Ovary (tissue), 9 donors: ENCODE measurements around the gene FEM1B. TPM values are rescaled to one million over a fixed set of nuclear protein-coding genes. Genes with fewer than 3 reads are reported as not detected.

ENCODE experiments used
- DNase-seq, 5 donors: peaks; one replicate each; pipeline ENCODE4 v3.0.0-alpha.2; 2019 to 2020
- H3K27ac ChIP-seq, 2 donors: fragments of 200-600 bp; one replicate each; pipeline versions ENCODE4 v1.5.1 to v1.8.0; 2019 to 2022
- H3K27me3 ChIP-seq: fragments of 200-600 bp; one replicate; pipeline ENCODE4 v1.8.0; 2022
- H3K36me3 ChIP-seq: fragments of 200-600 bp; sonication (generic); one replicate; pipeline ENCODE4 v1.5.1; 2019
- H3K4me1 ChIP-seq: one replicate; pipeline ENCODE4 v1.8.1; 2013; ENCODE audit warnings: mild to moderate bottlenecking, moderate library complexity; ENCODE audit not compliant: insufficient read depth
- H3K4me3 ChIP-seq: fragments of 200-600 bp; sonication (generic); one replicate; pipeline ENCODE4 v1.5.1; 2017
- H3K9me3 ChIP-seq, 2 donors: fragments of 200-600 bp in 1 of 2; sonication (generic) in 1 of 2; one replicate each; pipeline versions ENCODE4 v1.5.1 to v1.8.1; 2013 to 2019; ENCODE audit warnings: mild to moderate bottlenecking in 1 of 2, moderate library complexity in 1 of 2
- EP300 ChIP-seq: sonication (generic); formaldehyde crosslinking; IDR thresholded peaks from one replicate; pipeline ENCODE4 v1.6.1; 2017; ENCODE audit warnings: antibody characterized with exemption
- POLR2A ChIP-seq: fragments of 450-650 bp; IDR thresholded peaks from one replicate; pipeline ENCODE4 v1.6.1; 2017; ENCODE audit warnings: antibody characterized with exemption, mild to moderate bottlenecking, moderate library complexity
- WGBS, 3 donors: extraction: QIAGEN DNeasy Blood & Tissue Kit in 1 of 3; methylation state at CpG; one replicate each; pipeline versions ENCODE4 v1.1.5 to v1.1.7; 2013 to 2017; 5-methylcytosine and 5-hydroxymethylcytosine counted together
- intact Hi-C, 4 donors: fragments of 100-400 bp; cut with DNase I; formaldehyde crosslinking; loops; one replicate each; pipeline versions ENCODE4 v1.11.0 to v1.15.1; 2022 to 2023
- polyA plus RNA-seq, 2 donors: library from polyadenylated mRNA; stranded (reverse); fragments of 200-250 nt in 1 of 2; fragments of 350-450 nt in 1 of 2; fragmentation: Illumina TruSeq in 1 of 2; extraction: RNeasy Lipid Tissue Mini Kit (QIAGEN cat#74804) in 1 of 2; gene quantifications; one replicate each; pipeline ENCODE4 v1.2.3, GENCODE V29; 2013 to 2014
- total RNA-seq, 7 donors: library from RNA; depleted of rRNA in 2 of 7; stranded (reverse); fragments of >200 nt in 2 of 7; fragmentation: NEBNext Ultra II Directional in 3 of 7; extraction: Animal tissue kit (Norgen Biotek cat#: 25700) in 3 of 7; gene quantifications; one replicate each; pipeline versions ENCODE4 v1.1.0 to v1.2.4, GENCODE V29; 2016 to 2023
- TF ChIP-seq, protein P1 (sequence below), 3 donors: fragments of 450-650 bp in 2 of 3; fragments of 200-600 bp in 1 of 3; IDR thresholded peaks; one replicate each; pipeline versions ENCODE4 v1.5.1 to v1.8.0; 2016 to 2022; ENCODE audit warnings: antibody characterized with exemption in 3 of 3, mild to moderate bottlenecking in 1 of 3
- donor health status: DM: no; HTN: no; CAD: no; lungs with moderate emphysema.
- donor health status: DM: no; HTN: no; CAD: no.
- donor health status: Bipolar disorder and iron deficiency.
- donor health status: DM: yes; HTN: yes; CAD: no.
- donor health status: DM: no; HTN: no; CAD: no.
- donor health status: DM: yes; HTN: yes; CAD: no.

Gene FEM1B
- total and polyA plus RNA-seq, 9 donors, result 15.8 to 83.2 (median 54.8) TPM

DNA sequence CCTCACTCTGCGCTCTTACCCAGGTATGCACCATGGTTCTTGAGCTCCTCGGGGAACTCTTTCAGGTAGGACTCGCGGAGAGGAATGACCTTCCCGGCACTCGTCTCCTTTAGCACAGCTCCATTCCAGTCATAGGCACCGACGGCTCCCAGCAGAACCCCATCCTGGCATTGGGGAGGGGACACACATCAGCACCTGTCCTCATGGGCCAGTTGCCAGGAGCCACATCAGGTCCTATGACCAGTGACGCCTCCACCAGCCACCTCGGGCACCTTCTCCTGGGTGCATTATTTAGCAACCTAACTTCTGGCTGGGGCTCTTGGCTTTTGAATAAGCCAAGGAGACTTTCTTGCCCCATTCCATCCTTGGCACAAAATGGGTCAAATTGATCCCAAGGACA lies 61.9 kb downstream of the FEM1B start:
- Histone ChIP-seq H3K36me3 (no peaks in the 10 kb centered on the region), H3K4me3 (no peak overlapping the region), H3K4me1 (peaks cover 6% of the 10 kb centered on the region), H3K9me3 (no peaks in the 10 kb centered on the region), H3K27me3 (no peaks in the 10 kb centered on the region), H3K27ac (no peak overlapping the region)
- no peak for DNase-seq
- WGBS, 3 donors, result 94 to 99% (median 95%) methylated on average over 10 of the region's 10 CpGs
- intact Hi-C loops, result no loop called here
- TF ChIP-seq EP300, result no peak
- TF ChIP-seq POLR2A, result no peak

DNA sequence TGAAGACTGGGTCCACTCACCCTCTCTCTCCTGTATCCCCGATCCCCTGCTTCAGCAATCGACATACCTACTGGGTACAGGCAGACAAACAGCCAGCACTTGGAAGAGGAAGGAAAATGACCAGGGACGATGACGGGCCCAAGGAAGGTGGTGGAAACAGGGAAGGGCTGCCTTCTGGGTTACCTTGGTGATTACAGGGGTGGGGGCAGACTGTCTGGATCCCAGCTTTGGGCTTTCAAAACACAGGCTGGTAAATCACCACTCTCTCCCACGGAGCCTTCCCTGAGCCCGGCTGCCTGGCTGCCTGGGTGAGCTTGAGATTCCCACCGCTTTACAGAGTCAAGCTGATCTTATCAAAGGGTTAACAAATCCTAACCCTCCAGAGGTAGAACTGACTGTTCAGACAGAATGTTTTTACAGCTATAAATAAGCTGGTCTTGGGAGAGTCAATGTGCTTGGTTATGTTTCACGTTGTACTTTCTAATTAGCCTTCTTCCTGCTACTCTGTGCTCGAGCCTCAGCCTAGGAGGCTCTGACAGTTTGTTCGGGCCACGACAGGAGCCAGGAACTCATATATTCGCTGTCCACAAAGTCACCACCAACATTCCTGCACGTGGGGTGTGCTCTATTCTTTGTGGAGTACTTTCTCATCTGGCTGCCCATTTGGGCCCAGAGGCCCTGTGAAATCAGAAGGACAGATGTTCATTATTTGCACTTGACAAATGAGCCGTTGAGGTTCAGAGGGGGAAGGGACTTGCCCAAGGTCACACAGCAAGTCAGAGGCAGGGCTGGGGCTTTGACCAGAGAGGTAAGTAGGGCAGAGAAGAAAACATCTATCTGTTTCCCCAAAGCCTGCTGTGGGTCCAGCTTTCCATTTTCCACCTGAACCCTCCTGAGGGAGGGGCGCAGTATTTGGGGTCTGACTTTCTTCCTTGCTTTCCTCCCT lies 63.5 kb downstream of the FEM1B start:
- no peak for TF ChIP-seq POLR2A
- no peak for TF ChIP-seq EP300
- no peak for DNase-seq
- Histone ChIP-seq H3K27me3 (no peaks in the 10 kb centered on the region), H3K4me3 (no peak overlapping the region), H3K9me3 (no peaks in the 10 kb centered on the region), H3K36me3 (no peaks in the 10 kb centered on the region), H3K27ac (peak overlapping the region in 1 of 2 donors; percentile 45), H3K4me1 (peaks cover 6% of the 10 kb centered on the region)
- 32 to 45% (median 41%) methylated on average over 15 of the region's 15 CpGs for WGBS, 3 donors
- intact Hi-C loops, result no loop called here

DNA sequence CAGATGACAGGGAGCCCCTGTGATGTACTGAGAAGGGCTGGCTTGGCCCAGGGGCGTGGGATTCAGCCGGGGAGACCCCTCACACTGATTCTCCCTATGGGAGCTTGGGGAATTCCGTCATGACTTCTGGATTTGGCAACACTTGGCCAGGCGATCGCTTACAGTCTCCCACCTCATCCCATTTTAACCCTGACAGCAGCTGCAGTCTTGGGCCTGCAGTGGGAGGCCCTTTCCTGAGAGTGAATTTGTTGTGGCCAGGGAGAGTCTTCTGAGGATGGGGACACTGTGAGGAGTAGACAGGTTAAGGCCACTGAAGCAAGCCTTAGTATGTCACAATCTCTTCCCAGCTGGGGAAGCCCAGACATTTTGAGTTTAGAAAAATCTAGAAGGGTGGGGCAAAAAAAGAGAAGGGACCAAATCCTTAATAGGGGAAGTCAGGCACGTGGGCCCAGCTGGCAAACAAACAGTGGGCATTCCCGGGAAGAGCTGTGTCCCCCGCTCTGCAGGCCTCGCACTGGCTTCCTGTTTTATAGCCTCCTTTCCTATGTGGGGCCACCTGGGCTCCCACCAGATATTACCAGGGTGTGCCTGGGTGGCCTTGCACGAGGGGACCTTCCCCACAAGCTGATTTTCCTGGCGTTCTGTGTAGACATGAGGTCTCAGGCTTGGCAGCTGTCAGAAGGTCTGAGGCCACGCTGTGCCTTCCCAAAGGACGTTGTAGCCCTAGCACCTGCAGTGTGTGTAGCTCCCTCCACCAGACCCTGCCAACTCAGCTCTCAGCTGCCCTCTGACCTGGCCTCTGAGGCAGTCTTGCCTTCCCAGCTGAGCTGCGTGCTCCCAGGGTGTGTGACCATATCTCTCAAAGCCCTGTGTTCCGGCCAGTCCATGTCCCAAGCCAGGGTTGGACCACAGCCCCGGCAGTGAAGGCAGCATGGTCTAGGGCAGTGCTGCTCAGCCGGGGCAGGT lies 64.5 kb downstream of the FEM1B start:
- Histone ChIP-seq H3K9me3 (no peaks in the 10 kb centered on the region), H3K4me3 (no peak overlapping the region), H3K27ac (peak overlapping the region in 1 of 2 donors; percentile 41), H3K27me3 (no peaks in the 10 kb centered on the region), H3K4me1 (peaks cover 6% of the 10 kb centered on the region), H3K36me3 (no peaks in the 10 kb centered on the region)
- 36 to 64% (median 54%) methylated on average over 16 to 17 of the region's 17 CpGs for WGBS, 3 donors
- TF ChIP-seq POLR2A (no peak), EP300 (no peak)
- TF ChIP-seq, protein P1, sequence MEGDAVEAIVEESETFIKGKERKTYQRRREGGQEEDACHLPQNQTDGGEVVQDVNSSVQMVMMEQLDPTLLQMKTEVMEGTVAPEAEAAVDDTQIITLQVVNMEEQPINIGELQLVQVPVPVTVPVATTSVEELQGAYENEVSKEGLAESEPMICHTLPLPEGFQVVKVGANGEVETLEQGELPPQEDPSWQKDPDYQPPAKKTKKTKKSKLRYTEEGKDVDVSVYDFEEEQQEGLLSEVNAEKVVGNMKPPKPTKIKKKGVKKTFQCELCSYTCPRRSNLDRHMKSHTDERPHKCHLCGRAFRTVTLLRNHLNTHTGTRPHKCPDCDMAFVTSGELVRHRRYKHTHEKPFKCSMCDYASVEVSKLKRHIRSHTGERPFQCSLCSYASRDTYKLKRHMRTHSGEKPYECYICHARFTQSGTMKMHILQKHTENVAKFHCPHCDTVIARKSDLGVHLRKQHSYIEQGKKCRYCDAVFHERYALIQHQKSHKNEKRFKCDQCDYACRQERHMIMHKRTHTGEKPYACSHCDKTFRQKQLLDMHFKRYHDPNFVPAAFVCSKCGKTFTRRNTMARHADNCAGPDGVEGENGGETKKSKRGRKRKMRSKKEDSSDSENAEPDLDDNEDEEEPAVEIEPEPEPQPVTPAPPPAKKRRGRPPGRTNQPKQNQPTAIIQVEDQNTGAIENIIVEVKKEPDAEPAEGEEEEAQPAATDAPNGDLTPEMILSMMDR (IDR thresholded peaks at IDR 0.05), result no peak
- peak in 1 of 5 donors; percentile 49 for DNase-seq
- intact Hi-C loops, result no loop called here

DNA sequence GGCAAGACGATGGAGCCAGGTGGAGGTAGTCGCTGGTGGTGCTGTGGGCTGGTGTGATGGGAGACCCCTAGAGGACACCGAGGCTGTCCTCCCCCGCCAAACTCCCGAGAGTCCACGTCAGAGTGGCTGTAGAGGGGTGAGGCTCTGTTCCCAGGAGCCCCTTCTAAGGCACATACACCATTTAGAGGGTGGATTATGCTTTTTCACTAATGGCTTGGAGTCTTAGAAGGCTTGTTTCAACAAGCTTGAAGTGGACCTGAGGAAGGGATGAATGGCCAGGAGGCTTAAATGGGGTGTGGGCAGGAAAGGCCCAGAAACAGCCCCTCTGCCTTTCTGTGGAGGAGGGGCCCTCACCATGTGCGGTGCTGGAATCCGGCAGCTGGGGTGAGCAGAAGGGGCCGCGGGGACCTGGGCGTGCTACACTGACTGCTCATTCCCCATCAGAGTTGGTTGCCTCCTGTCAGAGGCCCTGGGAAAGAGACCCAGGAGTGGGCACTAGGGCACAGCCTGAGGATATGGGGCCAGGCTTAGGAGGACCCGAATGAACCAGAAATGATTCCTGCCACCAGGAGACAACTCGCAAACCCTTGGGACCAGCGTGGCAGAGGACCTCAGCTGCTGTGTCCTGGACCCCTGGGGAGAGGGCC lies 66.2 kb downstream of the FEM1B start:
- no peaks in the 10 kb centered on the region for H3K9me3 ChIP-seq
- no peak overlapping the region for H3K4me3 ChIP-seq
- DNase-seq, result no peak
- intact Hi-C loops, result no loop called here
- no peaks in the 10 kb centered on the region for H3K27me3 ChIP-seq
- 86 to 89% (median 86%) methylated on average over 14 of the region's 14 CpGs for WGBS, 3 donors
- peaks cover 6% of the 10 kb centered on the region for H3K4me1 ChIP-seq
- no peaks in the 10 kb centered on the region for H3K36me3 ChIP-seq
- TF ChIP-seq, protein P1 (IDR thresholded peaks at IDR 0.05), result no peak
- no peak for TF ChIP-seq EP300
- no peak for TF ChIP-seq POLR2A
- H3K27ac ChIP-seq, result no peak overlapping the region

DNA sequence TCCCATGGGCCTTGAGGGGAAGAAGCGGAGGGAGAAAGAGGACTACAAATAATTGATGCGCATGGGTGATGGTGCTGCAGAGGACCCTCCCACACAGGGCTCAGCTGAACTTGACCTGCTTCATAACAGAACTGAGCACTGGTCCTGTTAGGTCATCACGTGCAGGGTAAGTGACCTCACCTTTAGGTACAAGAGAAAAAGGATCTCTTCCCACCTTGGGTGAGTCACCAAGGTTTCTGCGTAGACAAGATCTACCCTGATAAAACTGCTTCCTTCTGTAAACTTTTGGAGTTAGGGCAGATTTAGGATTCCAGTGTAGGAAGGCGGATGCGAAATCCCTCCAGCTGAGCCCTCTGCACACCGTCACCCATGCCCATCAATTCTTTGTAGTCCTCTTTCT lies 67.1 kb downstream of the FEM1B start:
- TF ChIP-seq POLR2A, result no peak
- TF ChIP-seq, protein P1 (IDR thresholded peaks at IDR 0.05), result no peak
- TF ChIP-seq EP300, result no peak
- H3K4me3 ChIP-seq, result no peak overlapping the region
- no peaks in the 10 kb centered on the region for H3K27me3 ChIP-seq
- no peaks in the 10 kb centered on the region for H3K36me3 ChIP-seq
- no peak for DNase-seq
- H3K27ac ChIP-seq, result no peak overlapping the region
- intact Hi-C loops, result no loop called here
- peaks cover 6% of the 10 kb centered on the region for H3K4me1 ChIP-seq
- 94 to 95% (median 94%) methylated on average over 7 of the region's 7 CpGs for WGBS, 3 donors
- H3K9me3 ChIP-seq, result no peaks in the 10 kb centered on the region
